HEK293 (cell line): ENCODE results near the gene SERINC5.

Experiments used
- SALL2 ChIP-seq: fragments of 450-650 bp; formaldehyde crosslinking; IDR thresholded peaks from 2 replicates; pipeline ENCODE4 v1.5.0; 2017; ENCODE audit warnings: missing biosample characterization, mild to moderate bottlenecking, missing genetic modification characterization, borderline replicate concordance
- ZNF501 ChIP-seq: fragments of 450-650 bp; formaldehyde crosslinking; IDR thresholded peaks from 2 replicates; pipeline ENCODE4 v1.5.1; 2016; ENCODE audit warnings: missing biosample characterization, missing genetic modification characterization
- ZNF610 ChIP-seq: fragments of 450-650 bp; formaldehyde crosslinking; IDR thresholded peaks from 2 replicates; pipeline ENCODE4 v1.5.1; 2016; ENCODE audit warnings: missing biosample characterization, missing genetic modification characterization, borderline replicate concordance
- TF ChIP-seq, protein P1 (sequence below): fragments of 450-650 bp; formaldehyde crosslinking; IDR thresholded peaks from 2 replicates; pipeline ENCODE4 v1.5.1; 2016; ENCODE audit warnings: missing biosample characterization, missing genetic modification characterization
- TF ChIP-seq, protein P2 (sequence below): fragments of 450-650 bp; formaldehyde crosslinking; IDR thresholded peaks from 2 replicates; pipeline ENCODE4 v1.5.1; 2016; ENCODE audit warnings: missing biosample characterization, missing genetic modification characterization

DNA sequence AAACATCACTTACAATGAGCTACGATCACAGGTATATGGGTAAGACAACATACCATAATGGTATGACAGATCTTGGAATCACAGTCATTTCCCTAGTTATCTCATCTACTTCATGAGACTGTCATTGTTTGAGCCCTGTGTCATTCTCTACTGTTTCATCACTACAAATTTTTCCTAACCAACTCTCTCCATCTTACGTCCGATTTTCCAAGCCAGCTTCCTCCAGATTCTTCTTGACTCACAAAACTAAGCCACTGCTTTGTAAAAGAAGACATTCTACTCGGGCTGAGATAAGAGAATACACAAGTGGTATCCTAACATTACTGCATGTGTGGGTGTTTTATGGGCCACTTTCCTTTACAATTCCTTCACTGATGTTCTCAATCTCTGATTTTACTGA, 49.6 kb downstream of the SERINC5 start:
- TF ChIP-seq ZNF501 (tag by site-specific recombination) (no peak), ZNF610 (no peak), SALL2 (tag by site-specific recombination) (no peak)
- TF ChIP-seq, protein P1, sequence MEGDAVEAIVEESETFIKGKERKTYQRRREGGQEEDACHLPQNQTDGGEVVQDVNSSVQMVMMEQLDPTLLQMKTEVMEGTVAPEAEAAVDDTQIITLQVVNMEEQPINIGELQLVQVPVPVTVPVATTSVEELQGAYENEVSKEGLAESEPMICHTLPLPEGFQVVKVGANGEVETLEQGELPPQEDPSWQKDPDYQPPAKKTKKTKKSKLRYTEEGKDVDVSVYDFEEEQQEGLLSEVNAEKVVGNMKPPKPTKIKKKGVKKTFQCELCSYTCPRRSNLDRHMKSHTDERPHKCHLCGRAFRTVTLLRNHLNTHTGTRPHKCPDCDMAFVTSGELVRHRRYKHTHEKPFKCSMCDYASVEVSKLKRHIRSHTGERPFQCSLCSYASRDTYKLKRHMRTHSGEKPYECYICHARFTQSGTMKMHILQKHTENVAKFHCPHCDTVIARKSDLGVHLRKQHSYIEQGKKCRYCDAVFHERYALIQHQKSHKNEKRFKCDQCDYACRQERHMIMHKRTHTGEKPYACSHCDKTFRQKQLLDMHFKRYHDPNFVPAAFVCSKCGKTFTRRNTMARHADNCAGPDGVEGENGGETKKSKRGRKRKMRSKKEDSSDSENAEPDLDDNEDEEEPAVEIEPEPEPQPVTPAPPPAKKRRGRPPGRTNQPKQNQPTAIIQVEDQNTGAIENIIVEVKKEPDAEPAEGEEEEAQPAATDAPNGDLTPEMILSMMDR (tag by site-specific recombination) = no peak
- TF ChIP-seq, protein P2, sequence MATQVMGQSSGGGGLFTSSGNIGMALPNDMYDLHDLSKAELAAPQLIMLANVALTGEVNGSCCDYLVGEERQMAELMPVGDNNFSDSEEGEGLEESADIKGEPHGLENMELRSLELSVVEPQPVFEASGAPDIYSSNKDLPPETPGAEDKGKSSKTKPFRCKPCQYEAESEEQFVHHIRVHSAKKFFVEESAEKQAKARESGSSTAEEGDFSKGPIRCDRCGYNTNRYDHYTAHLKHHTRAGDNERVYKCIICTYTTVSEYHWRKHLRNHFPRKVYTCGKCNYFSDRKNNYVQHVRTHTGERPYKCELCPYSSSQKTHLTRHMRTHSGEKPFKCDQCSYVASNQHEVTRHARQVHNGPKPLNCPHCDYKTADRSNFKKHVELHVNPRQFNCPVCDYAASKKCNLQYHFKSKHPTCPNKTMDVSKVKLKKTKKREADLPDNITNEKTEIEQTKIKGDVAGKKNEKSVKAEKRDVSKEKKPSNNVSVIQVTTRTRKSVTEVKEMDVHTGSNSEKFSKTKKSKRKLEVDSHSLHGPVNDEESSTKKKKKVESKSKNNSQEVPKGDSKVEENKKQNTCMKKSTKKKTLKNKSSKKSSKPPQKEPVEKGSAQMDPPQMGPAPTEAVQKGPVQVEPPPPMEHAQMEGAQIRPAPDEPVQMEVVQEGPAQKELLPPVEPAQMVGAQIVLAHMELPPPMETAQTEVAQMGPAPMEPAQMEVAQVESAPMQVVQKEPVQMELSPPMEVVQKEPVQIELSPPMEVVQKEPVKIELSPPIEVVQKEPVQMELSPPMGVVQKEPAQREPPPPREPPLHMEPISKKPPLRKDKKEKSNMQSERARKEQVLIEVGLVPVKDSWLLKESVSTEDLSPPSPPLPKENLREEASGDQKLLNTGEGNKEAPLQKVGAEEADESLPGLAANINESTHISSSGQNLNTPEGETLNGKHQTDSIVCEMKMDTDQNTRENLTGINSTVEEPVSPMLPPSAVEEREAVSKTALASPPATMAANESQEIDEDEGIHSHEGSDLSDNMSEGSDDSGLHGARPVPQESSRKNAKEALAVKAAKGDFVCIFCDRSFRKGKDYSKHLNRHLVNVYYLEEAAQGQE (tag by site-specific recombination) = no peak
